GM19463 (cell line): ENCODE data around the gene PRICKLE2.

Experiments
- ATAC-seq: cut with Tn5 transposase; IDR thresholded peaks from one replicate; pipeline ENCODE4 v1.9.1; 2021; ENCODE audit warnings: mild to moderate bottlenecking, moderate library complexity; ENCODE audit not compliant: unreplicated experiment

Gene PRICKLE2

DNA sequence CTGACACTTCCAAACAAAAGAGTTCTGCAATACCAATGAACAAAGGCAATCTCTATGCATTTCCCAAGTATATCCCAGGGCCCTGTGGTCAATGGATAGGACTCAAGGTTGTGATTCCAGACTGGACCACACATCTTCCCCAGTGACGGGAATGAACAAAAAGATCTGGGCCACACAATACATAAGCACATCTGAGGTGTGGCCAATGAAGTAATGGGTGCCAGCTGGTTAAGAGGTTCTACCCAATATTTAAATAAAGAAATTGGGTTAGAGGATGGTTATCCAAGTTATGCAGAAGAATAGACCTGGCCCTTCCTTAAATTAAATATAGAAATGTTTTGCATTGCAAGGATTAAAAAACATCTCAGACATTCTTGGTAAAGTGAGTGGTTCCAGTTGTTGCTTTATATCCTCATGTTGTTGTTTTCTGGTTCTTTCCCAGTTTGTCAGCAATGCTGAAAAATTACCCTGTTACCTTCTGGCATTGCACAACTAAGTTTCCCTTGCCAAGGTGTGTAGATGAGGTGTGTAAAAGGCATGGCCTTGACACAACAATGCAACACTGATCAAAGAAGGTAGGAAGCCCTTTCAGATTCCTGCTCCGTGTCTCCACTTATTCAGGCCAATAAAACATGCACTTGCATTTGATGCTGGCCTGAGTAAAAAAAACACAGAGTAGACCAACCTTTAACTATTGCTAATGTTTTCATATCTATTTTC is 86.5 kb downstream of the PRICKLE2 start:
- no peak for ATAC-seq

DNA sequence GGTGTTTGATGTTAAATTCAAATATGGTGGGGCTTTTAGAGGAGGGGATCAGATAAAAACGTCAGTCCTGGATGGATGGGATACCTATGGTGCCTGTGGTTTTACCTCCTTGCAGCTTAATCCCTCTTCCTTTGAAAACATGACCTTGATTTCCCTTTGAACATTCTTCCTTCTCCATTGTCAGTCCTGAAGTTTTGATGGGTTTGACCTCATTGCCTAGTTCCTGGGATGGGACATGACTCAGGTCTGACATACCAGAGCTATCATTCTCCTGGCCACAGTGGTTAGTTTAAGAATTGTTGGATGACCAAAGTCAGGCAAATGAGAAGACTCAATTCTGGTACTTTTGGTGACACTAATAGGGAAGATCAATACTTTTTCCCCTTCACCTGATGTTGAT is 87.2 kb downstream of the PRICKLE2 start:
- no peak for ATAC-seq

DNA sequence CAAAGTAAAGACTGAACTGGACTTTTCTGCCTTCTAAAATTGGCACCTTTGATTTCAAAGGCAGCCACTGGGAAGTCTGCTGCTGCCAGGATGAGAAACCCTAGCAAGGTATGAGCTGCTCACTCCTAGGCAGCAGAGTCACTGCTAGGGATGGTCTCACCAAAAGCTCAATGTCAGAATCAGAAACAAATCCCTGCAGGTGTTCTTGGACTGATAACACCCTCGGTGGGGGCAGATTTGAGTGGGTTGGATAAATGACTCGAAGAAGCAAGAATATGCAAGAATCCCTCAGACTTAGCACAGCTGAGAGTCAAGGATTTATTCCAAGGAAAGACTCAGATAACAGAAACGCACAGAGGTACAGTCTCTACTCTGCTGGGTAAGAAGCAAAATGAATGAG is 90.4 kb downstream of the PRICKLE2 start:
- no peak for ATAC-seq

DNA sequence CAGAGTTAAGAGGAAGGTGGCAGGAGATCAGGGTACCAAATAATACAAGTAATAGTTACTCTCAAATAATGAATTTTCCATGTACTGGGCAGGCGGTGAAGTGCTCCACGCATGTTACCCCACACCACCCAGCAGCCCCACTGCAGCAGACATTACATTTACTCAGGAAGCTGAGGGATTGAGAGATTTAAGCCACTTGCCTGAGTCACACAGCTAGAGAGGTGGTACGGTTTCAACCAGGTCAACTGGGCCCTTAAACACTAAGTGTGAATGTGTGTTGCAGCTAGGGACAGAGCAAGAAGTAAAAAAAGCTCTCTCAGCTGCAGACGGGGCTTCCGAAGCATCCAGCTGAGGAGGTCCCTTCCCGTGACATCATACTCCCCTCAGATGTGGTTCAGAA is 91.3 kb downstream of the PRICKLE2 start:
- no peak for ATAC-seq

DNA sequence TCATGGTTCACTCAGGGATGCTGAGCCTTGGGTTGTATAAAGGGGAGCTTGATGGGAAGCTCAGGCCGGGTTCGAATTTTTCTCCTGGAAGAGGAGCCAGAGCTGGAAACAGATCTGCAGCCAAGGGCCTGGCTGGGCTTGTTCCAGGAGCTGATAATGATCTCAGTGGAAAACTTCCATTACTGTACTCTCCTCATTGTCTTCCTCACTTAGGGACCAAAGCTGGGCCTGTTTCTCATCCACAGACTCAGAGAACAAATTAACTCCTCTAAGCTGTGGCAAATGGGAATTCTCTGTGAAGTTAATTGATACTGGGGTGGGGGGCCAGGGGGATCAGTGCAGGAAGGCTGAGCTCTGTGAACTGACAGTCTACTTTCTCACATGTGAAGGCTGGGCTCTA is 92.0 kb downstream of the PRICKLE2 start:
- no peak for ATAC-seq

DNA sequence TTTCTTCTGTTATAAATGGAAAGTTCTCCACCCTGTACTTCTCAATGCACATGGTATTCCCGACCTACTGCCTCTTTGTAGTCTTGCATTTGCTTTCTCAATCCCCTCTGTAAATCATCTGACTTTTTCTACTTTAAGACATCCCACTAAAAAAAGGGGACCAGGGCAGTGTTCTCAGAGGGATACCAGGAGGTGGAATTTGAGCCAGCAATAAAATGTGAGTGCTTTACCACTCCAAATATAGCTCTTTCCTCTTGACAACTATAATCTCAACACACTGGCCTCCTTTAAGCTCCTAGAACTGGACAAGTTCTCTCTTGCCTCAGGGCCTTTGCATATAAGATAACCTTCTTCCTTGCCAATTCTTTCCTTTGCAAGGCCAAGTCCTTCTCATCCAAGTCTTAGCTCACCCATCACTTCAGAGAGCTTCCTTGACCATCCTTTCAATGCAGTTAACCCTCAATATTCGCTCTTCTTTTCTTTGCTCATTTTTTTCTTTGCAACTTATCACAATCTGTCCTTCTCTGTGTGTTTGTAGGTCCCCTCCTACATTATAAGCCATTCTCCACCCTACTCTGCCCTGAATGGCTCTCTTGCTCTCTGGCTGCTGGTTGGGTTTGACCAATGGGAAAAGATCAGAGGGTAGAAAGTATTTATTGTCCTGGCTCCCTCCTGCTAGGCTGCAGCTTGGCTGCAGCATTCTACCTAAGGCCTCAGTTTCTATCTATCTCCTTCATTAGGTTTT is 93.4 kb downstream of the PRICKLE2 start:
- no peak for ATAC-seq

DNA sequence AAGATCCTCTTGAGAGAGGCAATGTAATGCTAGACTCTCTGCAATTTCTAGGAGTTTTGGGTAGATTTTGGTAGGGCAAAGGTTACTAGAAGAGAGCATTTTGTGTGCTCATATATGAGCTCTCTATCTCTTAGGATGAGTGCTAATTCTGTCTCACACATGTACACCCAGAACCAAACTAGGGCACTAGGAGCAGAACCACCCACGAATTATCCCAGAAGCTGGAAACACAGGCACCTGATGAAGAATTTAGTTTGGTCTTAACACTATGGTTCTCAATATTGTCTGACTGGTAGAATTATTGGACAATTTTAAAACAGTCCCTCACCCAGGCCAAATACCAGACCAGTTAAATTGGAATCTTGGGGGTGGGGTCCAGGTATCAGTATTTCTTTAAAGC is 94.8 kb downstream of the PRICKLE2 start:
- no peak for ATAC-seq

DNA sequence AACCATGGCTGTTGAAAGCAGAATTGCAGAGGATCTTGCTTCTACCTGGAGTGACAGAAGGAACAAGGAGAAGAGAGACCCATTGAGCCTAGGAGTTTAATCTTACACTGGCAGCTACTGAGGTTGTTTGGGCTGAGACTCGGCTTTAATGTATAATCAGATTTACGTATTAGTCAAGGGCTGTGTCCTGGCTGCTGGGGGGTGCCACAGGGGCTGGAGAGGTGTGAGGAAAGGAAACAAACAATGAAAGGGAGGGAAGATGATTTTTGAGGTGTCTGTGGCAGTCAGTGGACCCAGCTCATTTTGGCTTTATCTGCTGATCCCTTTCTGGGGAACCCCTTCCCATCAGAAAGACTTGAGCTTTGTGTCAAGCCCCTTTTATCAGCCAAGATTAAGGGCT is 95.7 kb downstream of the PRICKLE2 start:
- no peak for ATAC-seq

DNA sequence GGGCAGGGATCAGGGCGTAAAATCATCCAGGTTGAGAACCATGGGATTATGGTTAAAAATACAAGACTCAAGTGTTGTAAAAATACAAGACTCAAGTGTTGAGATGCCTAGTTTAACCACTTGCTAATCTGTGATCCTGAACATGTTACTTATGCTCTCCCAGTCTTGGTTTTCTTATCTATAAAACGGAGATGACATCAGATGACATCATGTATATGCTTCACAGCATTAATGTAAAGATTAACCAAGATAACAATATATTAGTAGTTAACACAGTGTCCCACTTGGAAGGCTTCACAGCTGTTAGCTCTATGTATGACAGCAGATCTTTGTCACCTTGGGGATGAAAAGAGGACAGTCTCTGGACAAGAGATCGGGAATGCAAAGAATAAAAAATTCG is 96.2 kb downstream of the PRICKLE2 start:
- no peak for ATAC-seq

DNA sequence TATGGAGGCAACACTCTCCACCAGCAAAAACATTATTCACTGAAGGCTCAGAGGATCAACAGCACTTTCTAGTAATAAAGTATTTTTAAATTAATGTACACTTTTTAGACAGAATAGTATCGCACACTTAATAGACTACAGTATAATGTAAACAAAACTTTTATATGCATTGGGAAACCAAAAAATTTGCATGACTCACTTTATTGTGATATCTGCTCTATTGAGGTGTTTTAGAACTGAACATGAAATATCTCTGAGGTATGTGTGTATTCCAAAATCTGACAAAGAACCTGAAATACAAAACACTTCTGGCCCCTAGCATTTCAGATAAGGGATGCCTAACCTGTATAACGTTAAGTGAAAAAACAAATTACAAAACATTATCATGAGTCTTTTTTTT is 99.7 kb downstream of the PRICKLE2 start:
- no peak for ATAC-seq

DNA sequence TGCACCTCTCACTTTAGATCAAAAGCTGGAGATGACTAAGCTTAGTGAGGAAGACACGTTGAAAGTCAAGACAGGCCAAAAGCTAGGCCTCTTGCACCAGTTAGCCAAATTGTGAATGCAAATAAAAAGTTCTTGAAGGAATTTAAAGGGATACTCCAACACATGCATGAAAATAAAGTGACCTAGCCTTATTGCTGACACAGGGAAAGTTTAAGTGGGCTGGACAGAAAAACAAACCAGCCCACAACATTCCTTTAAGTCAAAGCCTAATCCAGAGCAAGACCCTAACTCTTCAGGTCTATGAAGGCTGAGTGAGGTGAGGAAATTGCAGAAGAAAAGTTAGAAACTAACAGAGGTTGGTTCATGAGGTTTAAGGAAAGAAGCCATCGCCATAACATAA is 101.3 kb downstream of the PRICKLE2 start:
- ATAC-seq = no peak

DNA sequence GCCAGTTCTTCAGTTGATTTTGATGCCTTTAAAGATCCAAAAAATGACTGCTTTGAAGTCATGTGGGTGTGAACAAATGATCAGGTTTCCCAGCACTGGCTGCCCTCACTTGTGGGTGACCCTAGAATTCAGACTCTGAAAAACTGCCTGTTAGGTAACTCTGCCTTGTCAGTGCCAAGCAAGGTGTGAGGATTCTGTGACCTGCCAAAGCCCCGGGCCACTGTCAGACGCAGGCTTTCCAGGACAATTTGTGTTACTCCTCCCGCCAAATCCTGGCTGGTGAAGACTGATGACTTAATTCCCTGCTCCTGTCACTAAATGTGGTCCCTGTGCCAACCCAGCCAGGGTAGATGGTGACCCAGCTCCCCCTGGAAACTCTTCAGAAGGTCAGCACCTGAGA is 102.8 kb downstream of the PRICKLE2 start:
- ATAC-seq = no peak

DNA sequence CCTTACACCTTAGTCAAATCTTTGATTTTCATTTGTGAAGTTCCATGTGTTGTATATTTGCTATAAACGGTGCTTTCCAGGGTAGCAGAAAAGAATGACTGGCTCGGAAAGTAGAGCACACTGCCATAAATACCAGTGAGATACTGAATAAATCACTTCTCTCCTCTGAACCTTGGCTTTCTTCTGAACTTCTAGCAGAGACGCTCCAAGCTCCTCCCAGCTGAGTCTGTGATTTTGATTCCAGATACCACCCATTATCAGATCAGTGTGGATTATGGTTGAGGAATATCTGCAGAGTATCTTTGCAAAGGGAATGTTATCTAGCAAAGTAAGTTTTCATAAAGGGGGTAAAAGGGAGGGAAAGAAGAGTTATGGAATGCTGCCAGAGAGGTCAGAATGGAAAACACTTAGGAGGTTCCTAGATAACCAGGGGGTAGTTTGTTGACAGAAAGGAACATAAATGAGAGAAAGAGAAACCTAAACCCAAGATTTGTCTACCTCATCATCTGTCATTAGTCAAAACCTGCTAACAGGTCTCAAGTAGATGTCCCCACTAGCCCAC is 103.4 kb downstream of the PRICKLE2 start:
- no peak for ATAC-seq

DNA sequence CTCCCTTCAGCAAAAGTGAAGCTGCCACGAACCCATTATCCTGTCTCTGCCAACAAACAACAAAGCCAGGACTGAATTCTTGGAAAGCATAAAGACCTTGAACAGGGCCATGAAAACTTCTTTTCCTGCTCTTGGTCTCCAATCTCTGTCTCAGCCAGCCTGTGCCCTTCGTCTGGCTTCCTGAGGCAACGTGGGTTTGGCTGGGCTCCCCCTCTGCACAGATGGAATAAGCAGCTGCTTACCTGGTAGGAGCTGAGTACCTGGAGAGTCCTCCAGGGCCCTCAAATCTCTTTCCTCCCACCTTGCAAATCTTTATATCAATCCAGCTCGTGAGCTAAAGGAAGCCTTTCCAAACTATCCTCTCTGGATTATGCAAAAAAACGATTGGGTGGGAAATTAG is 104.4 kb downstream of the PRICKLE2 start:
- no peak for ATAC-seq

DNA sequence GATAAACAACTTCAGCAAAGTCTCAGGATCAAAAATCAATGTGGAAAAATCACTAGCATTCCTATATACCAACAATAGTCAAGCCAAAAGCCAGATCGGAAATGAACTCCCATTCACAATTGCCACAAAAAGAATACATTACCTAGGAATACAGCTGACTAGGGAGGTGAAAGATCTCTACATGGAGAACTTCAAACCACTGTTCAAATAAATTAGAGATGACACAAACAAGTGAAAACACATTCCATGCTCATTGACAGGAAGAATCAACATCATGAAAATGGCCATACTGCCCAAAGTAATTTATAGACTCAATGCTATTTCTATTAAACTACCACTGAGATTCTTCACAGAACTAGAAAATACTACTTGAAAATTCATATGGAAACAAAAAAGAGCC is 107.8 kb downstream of the PRICKLE2 start:
- no peak for ATAC-seq

DNA sequence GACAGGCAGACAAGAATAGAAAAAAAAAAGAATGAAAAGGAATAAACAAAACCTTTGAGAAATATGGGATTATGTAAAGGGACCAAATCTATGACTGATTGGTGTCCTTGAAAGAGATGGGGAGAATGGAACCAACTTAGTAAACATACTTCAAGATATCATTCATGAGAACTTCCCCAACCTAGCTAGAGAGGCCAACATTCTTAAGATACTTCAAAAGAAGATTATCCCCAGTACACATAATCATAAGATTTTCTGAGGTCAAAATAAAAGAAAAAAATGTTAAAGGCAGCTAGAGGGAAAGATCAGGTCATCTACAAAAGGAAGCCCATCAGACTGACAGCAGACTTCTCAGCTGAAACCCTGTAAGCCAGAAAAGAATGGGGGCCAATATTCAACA is 110.6 kb downstream of the PRICKLE2 start:
- no peak for ATAC-seq

DNA sequence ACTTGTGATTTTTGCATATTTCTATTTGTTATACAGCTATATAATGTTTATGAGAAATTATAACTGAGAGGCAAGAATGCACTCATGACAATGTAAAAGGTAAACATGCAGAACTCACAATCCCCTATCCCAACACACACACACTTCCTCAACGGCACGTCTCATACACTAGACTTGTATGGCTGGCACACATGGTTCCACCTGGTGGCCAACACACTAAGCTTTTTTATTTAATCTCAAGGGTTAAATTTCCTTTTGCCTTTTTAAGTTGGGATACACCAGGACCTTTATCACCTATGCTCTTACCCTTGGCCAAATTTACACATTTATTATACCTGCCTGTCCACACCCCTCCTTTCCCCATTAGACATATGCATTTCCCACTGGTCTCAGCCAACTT is 113.4 kb downstream of the PRICKLE2 start:
- ATAC-seq = no peak

DNA sequence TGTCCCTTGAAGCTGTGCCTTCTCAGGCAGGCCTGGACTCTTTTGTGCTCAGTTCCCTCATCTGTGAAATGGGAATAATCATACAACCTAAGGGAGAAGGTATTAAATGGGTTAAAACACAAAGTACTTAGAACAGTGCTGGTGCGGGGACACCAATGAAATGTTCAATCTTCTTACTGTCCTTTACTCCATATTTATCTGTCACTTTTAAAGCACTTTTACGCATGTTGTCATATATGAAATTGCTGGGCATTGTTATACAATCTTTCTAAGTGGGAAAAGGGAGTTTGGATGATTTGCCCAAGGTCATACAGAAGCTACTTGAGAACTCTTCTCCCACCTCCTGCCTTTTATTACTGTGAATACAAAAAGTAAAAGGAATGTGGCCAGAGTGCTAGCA is 114.2 kb downstream of the PRICKLE2 start:
- ATAC-seq = no peak

DNA sequence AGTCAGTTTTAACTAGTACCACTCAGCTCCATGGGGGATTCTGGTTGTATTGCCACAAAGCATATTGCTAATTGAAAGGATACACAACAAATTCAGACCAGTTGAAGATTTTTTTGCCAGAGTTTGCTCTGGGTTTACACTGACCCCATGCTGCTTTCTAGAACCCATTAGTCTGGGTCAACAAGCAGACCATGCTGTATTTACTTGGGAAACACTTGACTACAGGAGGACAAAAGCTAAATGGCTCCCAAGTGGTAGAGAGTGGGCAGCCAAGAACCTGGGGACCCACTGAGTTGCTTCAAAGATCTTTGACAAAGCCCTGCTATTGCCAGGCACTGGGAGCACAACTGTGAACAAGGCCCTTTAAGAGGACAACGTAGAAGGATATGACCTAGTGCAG is 115.2 kb downstream of the PRICKLE2 start:
- no peak for ATAC-seq

DNA sequence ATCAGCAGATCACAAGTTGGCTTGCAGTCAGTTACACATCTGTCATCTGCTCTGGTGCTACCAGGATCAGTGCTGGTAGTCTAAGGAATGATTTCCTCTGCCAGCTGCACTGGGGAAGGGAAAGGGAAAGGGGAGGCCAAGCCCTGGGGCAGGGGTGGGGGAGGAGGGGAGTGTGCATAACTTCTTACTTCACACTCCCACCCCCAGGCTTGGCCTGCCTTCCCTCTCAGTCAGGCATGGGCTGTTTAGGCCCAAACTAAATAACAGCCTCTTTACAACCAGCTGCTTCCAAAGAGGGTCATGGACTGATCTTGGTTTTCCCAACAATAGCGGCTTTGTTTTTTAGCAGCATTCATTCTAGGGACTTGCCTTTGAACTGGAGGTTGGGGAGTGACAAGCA is 115.8 kb downstream of the PRICKLE2 start:
- no peak for ATAC-seq

DNA sequence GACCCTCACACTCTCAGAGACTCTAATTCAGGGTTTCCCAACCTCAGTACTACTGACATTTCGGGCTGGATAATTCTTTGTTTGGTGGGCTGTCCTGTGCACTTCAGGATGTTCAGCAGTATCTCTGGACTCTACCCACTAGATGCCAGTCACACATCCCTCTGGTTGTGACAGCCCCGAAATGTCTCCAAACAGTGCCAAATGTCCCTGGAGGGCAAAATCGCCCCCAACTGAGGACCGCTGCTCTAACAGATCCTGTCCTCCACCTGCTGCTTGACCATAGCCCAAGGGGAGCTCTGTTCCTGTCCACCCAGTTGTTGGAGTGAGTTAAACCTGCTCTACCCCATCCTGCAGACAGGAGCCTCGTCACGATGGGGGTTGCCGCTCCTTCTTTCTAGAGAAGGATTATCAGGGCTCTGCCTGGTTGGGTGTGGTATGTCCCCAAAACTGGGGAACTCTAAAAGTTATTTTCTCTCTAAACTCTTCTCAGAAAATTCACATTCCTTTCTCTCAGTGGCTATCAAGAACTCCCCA is 116.4 kb downstream of the PRICKLE2 start:
- ATAC-seq = no peak

DNA sequence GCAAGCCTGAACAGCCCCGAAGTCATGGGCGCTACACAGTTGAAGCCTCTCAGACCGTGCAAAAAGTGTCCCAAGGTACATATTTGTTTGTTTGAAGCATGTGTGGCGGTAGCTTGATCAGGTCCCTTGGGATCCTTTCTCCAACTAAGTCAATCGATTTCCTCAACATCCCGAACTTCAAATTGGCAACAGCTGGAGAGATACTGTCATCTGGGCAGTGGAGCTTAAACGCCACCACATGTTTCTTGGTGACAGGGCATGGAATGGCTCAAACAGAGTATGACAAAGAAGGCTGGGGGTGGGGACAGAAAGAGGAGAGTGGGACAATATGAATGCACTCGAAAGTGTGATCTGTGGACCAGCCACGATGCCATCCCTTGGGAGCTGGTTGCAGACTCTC is 117.0 kb downstream of the PRICKLE2 start:
- no peak for ATAC-seq
